ENCODE results near the gene LRP1B. TPM values are rescaled to one million over a fixed set of nuclear protein-coding genes. Genes with fewer than 3 reads are reported as not detected.

Gene LRP1B
- total RNA-seq, 2 donors from 2014 or later: 0.91 to 1.2 TPM

DNA sequence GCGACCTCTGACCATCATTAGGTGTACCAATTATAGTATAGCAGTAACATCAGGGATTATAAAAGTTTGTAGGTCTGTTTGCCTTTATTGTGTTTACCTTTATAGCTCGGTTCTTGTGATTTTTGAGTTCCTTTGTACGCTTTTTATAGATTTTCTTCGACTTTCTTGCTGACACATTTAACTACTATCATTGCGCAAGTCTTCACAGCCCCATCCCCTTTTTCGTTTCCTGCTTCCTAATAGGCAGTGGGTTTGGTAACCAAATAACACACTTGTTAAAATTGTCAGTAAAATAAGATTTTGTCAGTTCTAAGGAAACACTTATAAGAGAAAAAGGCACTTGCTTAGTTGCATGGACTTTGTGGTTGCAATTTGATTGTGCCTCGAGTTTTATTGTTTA, 541.5 kb downstream of the LRP1B start:
- H3K27ac ChIP-seq: no peak overlapping the region
- no peaks in the 10 kb centered on the region for H3K9me3 ChIP-seq
- H3K4me1 ChIP-seq (replicated peaks): no peaks in the 10 kb centered on the region
- H3K27me3 ChIP-seq (replicated peaks; ENCODE audit: insufficient read depth): no peaks in the 10 kb centered on the region
- no peak for TF ChIP-seq POLR2AphosphoS5 (IDR thresholded peaks at IDR 0.05)
- TF ChIP-seq POLR2A (IDR thresholded peaks at IDR 0.05): no peak
- TF ChIP-seq, protein P1, sequence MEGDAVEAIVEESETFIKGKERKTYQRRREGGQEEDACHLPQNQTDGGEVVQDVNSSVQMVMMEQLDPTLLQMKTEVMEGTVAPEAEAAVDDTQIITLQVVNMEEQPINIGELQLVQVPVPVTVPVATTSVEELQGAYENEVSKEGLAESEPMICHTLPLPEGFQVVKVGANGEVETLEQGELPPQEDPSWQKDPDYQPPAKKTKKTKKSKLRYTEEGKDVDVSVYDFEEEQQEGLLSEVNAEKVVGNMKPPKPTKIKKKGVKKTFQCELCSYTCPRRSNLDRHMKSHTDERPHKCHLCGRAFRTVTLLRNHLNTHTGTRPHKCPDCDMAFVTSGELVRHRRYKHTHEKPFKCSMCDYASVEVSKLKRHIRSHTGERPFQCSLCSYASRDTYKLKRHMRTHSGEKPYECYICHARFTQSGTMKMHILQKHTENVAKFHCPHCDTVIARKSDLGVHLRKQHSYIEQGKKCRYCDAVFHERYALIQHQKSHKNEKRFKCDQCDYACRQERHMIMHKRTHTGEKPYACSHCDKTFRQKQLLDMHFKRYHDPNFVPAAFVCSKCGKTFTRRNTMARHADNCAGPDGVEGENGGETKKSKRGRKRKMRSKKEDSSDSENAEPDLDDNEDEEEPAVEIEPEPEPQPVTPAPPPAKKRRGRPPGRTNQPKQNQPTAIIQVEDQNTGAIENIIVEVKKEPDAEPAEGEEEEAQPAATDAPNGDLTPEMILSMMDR (IDR thresholded peaks at IDR 0.05): no peak
- intact Hi-C loops (cut with DNase I): no loop called here
- DNase-seq (ENCODE audit: low spot score): no peak
- H3K36me3 ChIP-seq: no peaks in the 10 kb centered on the region
- WGBS: 64% methylated on average over 7 of the region's 7 CpGs
- H3K4me3 ChIP-seq: no peak overlapping the region

DNA sequence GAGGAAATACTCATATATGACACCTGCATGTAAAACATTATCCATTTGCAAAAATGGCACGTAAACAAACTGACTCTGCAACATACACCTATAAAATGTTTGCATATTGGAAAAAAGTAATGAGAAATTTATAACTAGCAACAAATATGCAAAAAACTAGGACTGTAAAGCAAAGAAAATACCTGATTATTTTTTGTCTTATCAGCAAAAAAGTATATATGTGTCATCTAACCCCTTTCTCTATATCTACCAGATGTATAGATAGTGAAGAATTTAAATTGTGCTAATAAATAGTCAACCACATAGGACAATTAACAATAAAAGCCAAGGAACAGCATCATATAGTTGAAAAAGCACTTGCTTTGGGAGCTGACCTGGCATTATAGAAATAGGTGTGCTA, 543.8 kb downstream of the LRP1B start:
- no peaks in the 10 kb centered on the region for H3K36me3 ChIP-seq
- H3K4me3 ChIP-seq: no peak overlapping the region
- H3K4me1 ChIP-seq (replicated peaks): no peaks in the 10 kb centered on the region
- intact Hi-C loops (cut with DNase I): no loop called here
- 100% methylated on average over 1 of the region's 1 CpG for WGBS
- no peak for DNase-seq (ENCODE audit: low spot score)
- H3K27ac ChIP-seq: no peak overlapping the region
- no peaks in the 10 kb centered on the region for H3K9me3 ChIP-seq
- H3K27me3 ChIP-seq (replicated peaks; ENCODE audit: insufficient read depth): no peaks in the 10 kb centered on the region
- TF ChIP-seq POLR2AphosphoS5 (IDR thresholded peaks at IDR 0.05) (no peak), POLR2A (IDR thresholded peaks at IDR 0.05) (no peak)
- TF ChIP-seq, protein P1 (IDR thresholded peaks at IDR 0.05): no peak

DNA sequence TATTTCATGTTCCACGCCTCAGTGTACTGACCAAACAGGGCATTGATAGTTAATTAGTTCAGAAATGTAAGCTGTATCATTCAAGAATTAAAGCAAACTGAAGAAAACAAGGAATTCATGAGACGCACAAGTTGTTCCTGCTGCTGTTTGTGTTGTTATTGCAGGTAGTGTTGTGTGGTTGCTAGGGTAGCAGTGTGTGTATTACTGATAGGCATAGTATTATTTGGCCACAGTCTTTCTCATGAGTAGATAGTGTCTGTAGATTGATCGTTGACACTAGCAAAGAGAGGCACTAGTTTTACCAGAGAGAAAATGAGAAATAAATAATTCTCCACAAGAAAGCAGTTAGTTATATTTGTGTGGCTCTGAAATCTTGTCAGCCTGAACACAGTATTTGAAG, 548.6 kb downstream of the LRP1B start:
- Histone ChIP-seq H3K27ac (no peak overlapping the region), H3K36me3 (no peaks in the 10 kb centered on the region), H3K27me3 (replicated peaks; ENCODE audit: insufficient read depth) (no peaks in the 10 kb centered on the region), H3K4me1 (replicated peaks) (no peaks in the 10 kb centered on the region), H3K9me3 (no peaks in the 10 kb centered on the region), H3K4me3 (no peak overlapping the region)
- TF ChIP-seq, protein P1 (IDR thresholded peaks at IDR 0.05): no peak
- TF ChIP-seq POLR2AphosphoS5 (IDR thresholded peaks at IDR 0.05): no peak
- TF ChIP-seq POLR2A (IDR thresholded peaks at IDR 0.05): no peak
- no peak for DNase-seq (ENCODE audit: low spot score)
- WGBS: 78% methylated on average over 3 of the region's 3 CpGs
- intact Hi-C loops (cut with DNase I): no loop called here

DNA sequence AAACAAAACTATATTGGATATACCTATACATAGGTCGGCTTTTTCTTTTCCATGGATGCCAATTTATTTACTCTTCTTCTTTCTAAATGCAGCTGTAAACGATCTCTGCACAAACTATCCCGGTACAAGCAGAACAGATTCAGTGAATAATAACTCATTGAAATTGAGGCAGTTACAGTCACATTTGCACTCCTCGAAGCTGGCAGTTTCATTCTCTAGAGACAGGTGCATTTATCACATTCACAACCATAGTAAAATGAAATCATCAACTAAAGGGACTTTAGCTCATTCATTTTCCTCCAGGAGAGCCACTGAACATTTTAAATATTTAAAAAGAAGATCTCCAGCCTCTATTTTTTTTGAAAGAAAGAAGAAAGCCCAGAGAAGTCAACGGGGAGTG, 551.7 kb downstream of the LRP1B start:
- no peak for TF ChIP-seq POLR2A (IDR thresholded peaks at IDR 0.05)
- no peak for TF ChIP-seq POLR2AphosphoS5 (IDR thresholded peaks at IDR 0.05)
- TF ChIP-seq, protein P1 (IDR thresholded peaks at IDR 0.05): no peak
- intact Hi-C loops (cut with DNase I): no loop called here
- no peaks in the 10 kb centered on the region for H3K36me3 ChIP-seq
- no peaks in the 10 kb centered on the region for H3K9me3 ChIP-seq
- no peak for DNase-seq (ENCODE audit: low spot score)
- no peaks in the 10 kb centered on the region for H3K4me1 ChIP-seq (replicated peaks)
- no peak overlapping the region for H3K27ac ChIP-seq
- no peak overlapping the region for H3K4me3 ChIP-seq
- 90% methylated on average over 5 of the region's 5 CpGs for WGBS
- no peaks in the 10 kb centered on the region for H3K27me3 ChIP-seq (replicated peaks; ENCODE audit: insufficient read depth)

DNA sequence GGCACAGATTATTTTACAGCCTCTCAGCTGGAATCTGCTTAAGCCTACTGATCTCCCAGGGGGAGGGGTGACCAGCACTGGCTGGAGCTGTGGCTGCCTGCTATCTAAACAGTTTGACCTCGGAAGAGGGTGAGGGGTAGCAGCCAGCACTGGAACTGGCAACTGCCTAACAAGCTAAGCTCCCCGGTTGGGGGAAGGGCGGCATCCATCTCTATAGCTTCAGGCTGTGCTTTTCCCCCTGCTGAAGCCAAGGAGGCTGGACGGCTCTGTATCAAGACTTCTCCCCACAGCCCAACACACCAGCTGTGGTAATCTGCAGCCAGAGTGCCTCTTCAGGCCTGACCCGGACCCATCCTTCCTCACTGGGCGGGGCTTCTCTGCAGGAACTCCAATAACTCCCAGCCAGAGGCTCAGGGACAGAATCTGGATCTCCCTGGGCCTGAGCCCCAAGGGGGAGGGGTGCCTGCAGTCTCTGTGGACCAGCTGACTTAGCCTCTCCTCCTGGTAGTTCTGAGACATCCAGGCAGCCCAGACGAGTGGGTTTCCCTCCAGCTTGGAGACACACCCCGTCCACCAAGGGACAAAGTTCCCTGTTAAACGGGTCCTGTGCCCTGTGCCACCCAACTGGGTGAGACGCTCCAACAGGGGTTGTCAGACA, 560.2 kb downstream of the LRP1B start:
- intact Hi-C loops (cut with DNase I): no loop called here
- Histone ChIP-seq H3K4me1 (replicated peaks) (no peaks in the 10 kb centered on the region), H3K36me3 (no peaks in the 10 kb centered on the region), H3K9me3 (no peaks in the 10 kb centered on the region), H3K4me3 (no peak overlapping the region), H3K27ac (no peak overlapping the region), H3K27me3 (replicated peaks; ENCODE audit: insufficient read depth) (no peaks in the 10 kb centered on the region)
- TF ChIP-seq POLR2AphosphoS5 (IDR thresholded peaks at IDR 0.05) (no peak), POLR2A (IDR thresholded peaks at IDR 0.05) (no peak)
- TF ChIP-seq, protein P1 (IDR thresholded peaks at IDR 0.05): no peak
- WGBS: 87% methylated on average over 10 of the region's 10 CpGs
- no peak for DNase-seq (ENCODE audit: low spot score)
